Activated effector memory CD4-positive, alpha-beta T cell treated with anti-CD3 and anti-CD28 coated beads, Interleukin-2, amount 50 U/mL, for 16 hours (primary cell): ENCODE results near the gene STK4.
"Not testable (repeated sequence)": the region's sequence is repeated elsewhere in the genome, so short reads cannot be mapped to it uniquely, and the experiment has no call there.

Source experiments
- DNase-seq: peaks from one replicate; pipeline ENCODE4 v3.0.0-alpha.2; 2020

The STK4 gene

GRCh38 chr20:45058168-45058850 lies 92.0 kb downstream of the STK4 start:
- DNase-seq = no peak

- DNase-seq = no peak
Observed at GRCh38 chr20:45059022-45059728, 92.9 kb downstream of the STK4 start.

GRCh38 chr20:45060294-45060693 lies 94.0 kb downstream of the STK4 start:
- no peak for DNase-seq

- DNase-seq = no peak
Observed at GRCh38 chr20:45061244-45061643, 94.9 kb downstream of the STK4 start.

- DNase-seq = not testable (repeated sequence)
Observed at GRCh38 chr20:45063107-45063506, 96.8 kb downstream of the STK4 start.

- no peak for DNase-seq
Observed at GRCh38 chr20:45064812-45065211, 98.5 kb downstream of the STK4 start.

GRCh38 chr20:45066372-45066771 lies 100.1 kb downstream of the STK4 start:
- no peak for DNase-seq

- DNase-seq = no peak
Observed at GRCh38 chr20:45067087-45067486, 100.8 kb downstream of the STK4 start.

- no peak for DNase-seq
Observed at GRCh38 chr20:45067558-45067957, 101.2 kb downstream of the STK4 start.

- DNase-seq = no peak
Observed at GRCh38 chr20:45069261-45069660, 102.9 kb downstream of the STK4 start.

GRCh38 chr20:45070932-45071632 lies 104.8 kb downstream of the STK4 start:
- no peak for DNase-seq

- DNase-seq = no peak
Observed at GRCh38 chr20:45072066-45072465, 105.8 kb downstream of the STK4 start.

- DNase-seq = no peak
Observed at GRCh38 chr20:45073221-45073620, 106.9 kb downstream of the STK4 start.

GRCh38 chr20:45077559-45077958 lies 111.2 kb downstream of the STK4 start:
- DNase-seq = no peak

GRCh38 chr20:45080867-45081624 lies 114.7 kb downstream of the STK4 start:
- no peak for DNase-seq

- DNase-seq = no peak
Observed at GRCh38 chr20:45082468-45082867, 116.2 kb downstream of the STK4 start.

- no peak for DNase-seq
Observed at GRCh38 chr20:45083127-45083526, 116.8 kb downstream of the STK4 start.

GRCh38 chr20:45085289-45085688 lies 119.0 kb downstream of the STK4 start:
- DNase-seq = no peak

GRCh38 chr20:45085867-45086266 lies 119.6 kb downstream of the STK4 start:
- DNase-seq = no peak

- no peak for DNase-seq
Observed at GRCh38 chr20:45087097-45087790, 120.9 kb downstream of the STK4 start.

GRCh38 chr20:45087814-45088213 lies 121.5 kb downstream of the STK4 start:
- no peak for DNase-seq

- DNase-seq = no peak
Observed at GRCh38 chr20:45088247-45088646, 121.9 kb downstream of the STK4 start.

GRCh38 chr20:45090481-45090880 lies 124.2 kb downstream of the STK4 start:
- no peak for DNase-seq
